CD8-positive, alpha-beta memory T cell (primary cell): ENCODE data around the gene CORO1C. TPM values are rescaled to one million over a fixed set of nuclear protein-coding genes. Genes with fewer than 3 reads are reported as not detected.
"Not testable (repeated sequence)": the region's sequence is repeated elsewhere in the genome, so short reads cannot be mapped to it uniquely, and the experiment has no call there.

Source experiments
- CTCF ChIA-PET: fragments of 350-600 bp; sonication (Branson Sonifier 250); formaldehyde crosslinking; loops from one replicate; lab custom pipeline; 2021; ENCODE audit warnings: antibody characterized with exemption; lab: Charles Lee
- POLR2A ChIA-PET: fragments of 350-600 bp; sonication (Branson Sonifier 250); formaldehyde crosslinking; loops from one replicate; lab custom pipeline; 2021; ENCODE audit warnings: antibody characterized with exemption; lab: Charles Lee
- DNase-seq, 5 donors: peaks; one replicate each; pipeline versions ENCODE4 v3.0.0 to v3.0.0-alpha.2; 2020 to 2022; ENCODE audit warnings: mixed read lengths in 1 of 5
- H3K27ac ChIP-seq: one replicate; pipeline ENCODE4 v1.7.0; 2013; ENCODE audit warnings: low read depth, mild to moderate bottlenecking, low read length, moderate library complexity
- H3K27me3 ChIP-seq: 2 replicates; pipeline ENCODE4 v1.7.0; 2013; ENCODE audit warnings: low read length, mild to moderate bottlenecking; ENCODE audit not compliant: insufficient read depth, poor library complexity, severe bottlenecking
- H3K36me3 ChIP-seq: 2 replicates; pipeline ENCODE4 v1.7.0; 2013; ENCODE audit warnings: mild to moderate bottlenecking, low read length, moderate library complexity; ENCODE audit not compliant: insufficient read depth
- H3K4me1 ChIP-seq: 2 replicates; pipeline ENCODE4 v1.7.0; 2013; ENCODE audit warnings: mild to moderate bottlenecking, low read length, moderate library complexity; ENCODE audit not compliant: insufficient read depth
- H3K4me3 ChIP-seq: 2 replicates; pipeline ENCODE4 v1.7.0; 2013; ENCODE audit warnings: mild to moderate bottlenecking, low read length
- H3K9me3 ChIP-seq: 2 replicates; pipeline ENCODE4 v1.7.0; 2013; ENCODE audit warnings: mild to moderate bottlenecking, low read length
- H3K27ac Mint-ChIP-seq, 8 donors: one replicate each; pipeline ENCODE4 v1.8.0; 2020 to 2021; ENCODE audit warnings: mixed read lengths in 8 of 8, mild to moderate bottlenecking in 6 of 8, inconsistent platforms in 3 of 8, moderate library complexity in 3 of 8
- H3K27me3 Mint-ChIP-seq, 2 donors: one replicate each; pipeline ENCODE4 v1.8.0; 2020 to 2021; ENCODE audit warnings: mixed read lengths in 2 of 2, mild to moderate bottlenecking in 1 of 2, moderate library complexity in 1 of 2
- H3K36me3 Mint-ChIP-seq, 3 donors: one replicate each; pipeline ENCODE4 v1.8.0; 2020 to 2021; ENCODE audit warnings: mixed read lengths in 3 of 3, inconsistent platforms in 1 of 3, mild to moderate bottlenecking in 1 of 3
- H3K4me1 Mint-ChIP-seq, 3 donors: one replicate each; pipeline ENCODE4 v1.8.0; 2020 to 2021; ENCODE audit warnings: mixed read lengths in 3 of 3, inconsistent platforms in 1 of 3, mild to moderate bottlenecking in 1 of 3
- H3K4me3 Mint-ChIP-seq, 7 donors: one replicate each; pipeline ENCODE4 v1.8.0; 2020 to 2021; ENCODE audit warnings: mixed read lengths in 7 of 7, mild to moderate bottlenecking in 6 of 7, moderate library complexity in 4 of 7, inconsistent platforms in 2 of 7
- H3K9me3 Mint-ChIP-seq, 5 donors: one replicate each; pipeline ENCODE4 v1.8.0; 2020 to 2022; ENCODE audit warnings: mixed read lengths in 5 of 5, mild to moderate bottlenecking in 3 of 5, moderate library complexity in 2 of 5, inconsistent platforms in 1 of 5
- polyA plus RNA-seq: library from polyadenylated mRNA; unstranded; fragments of 300-500 nt; fragmentation: Illumina TruSeq; gene quantifications from one replicate; pipeline ENCODE4 v1.2.3, GENCODE V29; 2021
- total RNA-seq, 2 experiments: library from RNA; stranded (reverse); gene quantifications; one replicate each; pipeline ENCODE4 v1.2.3, GENCODE V29; 2021

The CORO1C gene
- total and polyA plus RNA-seq, 3 experiments from 2014 or later: 10.5 to 49.1 (median 45.8) TPM

DNA sequence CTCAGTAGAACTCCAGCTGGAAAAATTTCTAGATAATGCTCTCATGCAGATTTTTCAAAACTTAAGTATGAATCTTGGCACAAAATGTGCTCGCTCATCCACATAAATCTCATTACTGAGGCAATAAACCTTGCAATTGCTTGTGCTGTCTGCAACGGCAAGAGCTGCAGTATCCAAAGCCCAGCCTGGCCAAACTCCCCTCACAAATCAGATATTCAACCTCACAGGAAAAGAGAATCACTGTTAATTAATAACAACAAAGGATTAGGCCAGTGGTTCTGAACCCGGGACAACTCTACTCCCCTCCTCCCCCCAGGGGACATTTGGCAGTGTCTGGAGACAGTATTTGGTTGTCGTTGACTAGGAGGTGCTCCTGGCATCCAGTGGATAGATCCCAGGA, 19.2 kb upstream of the CORO1C start:
- Mint-ChIP-seq H3K4me1 (no peaks in the 10 kb centered on the region), H3K9me3 (no peaks in the 10 kb centered on the region), H3K4me3 (no peak overlapping the region), H3K27me3 (peaks cover 0 to 3% of the 10 kb centered on the region in 2 donors), H3K27ac (no peak overlapping the region), H3K36me3 (no peaks in the 10 kb centered on the region)
- ChIA-PET CTCF (no interaction called here), POLR2A (no interaction called here)
- no peak for DNase-seq
- Histone ChIP-seq H3K27me3 (no peaks in the 10 kb centered on the region), H3K9me3 (no peaks in the 10 kb centered on the region), H3K4me1 (no peaks in the 10 kb centered on the region), H3K36me3 (no peaks in the 10 kb centered on the region), H3K4me3 (no peak overlapping the region), H3K27ac (no peak overlapping the region)

DNA sequence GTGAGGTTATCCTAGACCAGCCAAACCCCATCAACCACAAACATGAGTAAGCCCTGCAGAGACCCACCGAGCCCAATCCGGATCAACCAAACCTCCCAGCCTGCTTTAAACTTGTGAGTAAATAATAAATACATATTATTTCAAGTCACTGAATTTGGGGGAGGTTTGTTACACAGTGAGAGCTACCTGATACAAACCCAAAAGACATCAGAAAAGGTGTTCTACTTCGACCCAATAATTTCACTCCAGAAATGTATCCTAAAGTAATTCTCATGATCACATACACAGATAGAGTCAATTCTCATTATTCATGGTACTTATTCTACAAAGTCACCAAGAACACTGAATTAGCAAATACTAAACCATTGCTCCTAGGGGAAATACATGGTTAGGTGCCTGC, 16.2 kb upstream of the CORO1C start:
- ChIA-PET CTCF (no interaction called here), POLR2A (no interaction called here)
- H3K4me3 ChIP-seq: no peak overlapping the region
- Mint-ChIP-seq H3K27ac (no peak overlapping the region), H3K9me3 (no peaks in the 10 kb centered on the region), H3K27me3 (peaks cover 3 to 5% of the 10 kb centered on the region in 2 donors), H3K4me3 (no peak overlapping the region), H3K4me1 (no peaks in the 10 kb centered on the region), H3K36me3 (peaks cover 0 to 6% (median 1%) of the 10 kb centered on the region in 3 donors)
- no peak overlapping the region for H3K27ac ChIP-seq
- no peak for DNase-seq
- no peaks in the 10 kb centered on the region for H3K36me3 ChIP-seq
- H3K9me3 ChIP-seq: no peaks in the 10 kb centered on the region
- no peaks in the 10 kb centered on the region for H3K27me3 ChIP-seq
- no peaks in the 10 kb centered on the region for H3K4me1 ChIP-seq

DNA sequence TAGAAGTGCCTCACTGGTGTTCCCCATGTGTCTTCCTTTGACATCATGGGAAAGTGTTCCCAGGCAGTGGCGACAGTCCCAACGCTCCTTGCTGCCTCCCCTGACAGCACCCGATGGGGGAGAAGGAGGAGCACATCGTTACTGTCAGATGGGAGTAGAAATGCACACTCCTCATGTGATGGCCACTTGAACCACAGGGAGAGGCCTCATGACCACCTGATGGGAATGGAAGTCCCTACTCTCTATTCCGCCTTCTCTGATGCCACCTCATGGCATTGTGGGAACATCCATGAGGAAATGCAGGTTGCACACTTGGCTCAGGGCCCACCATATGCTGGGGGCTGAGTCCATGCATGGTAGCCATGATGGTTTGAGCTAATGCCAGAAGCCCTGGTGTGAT, 14.3 kb upstream of the CORO1C start:
- H3K27ac ChIP-seq: no peak overlapping the region
- Mint-ChIP-seq H3K27me3 (peaks cover 3 to 8% of the 10 kb centered on the region in 2 donors), H3K4me3 (no peak overlapping the region), H3K27ac (no peak overlapping the region), H3K36me3 (peaks cover 0 to 9% (median 1%) of the 10 kb centered on the region in 3 donors), H3K4me1 (no peaks in the 10 kb centered on the region), H3K9me3 (no peaks in the 10 kb centered on the region)
- ChIA-PET POLR2A (no interaction called here), CTCF (no interaction called here)
- no peaks in the 10 kb centered on the region for H3K9me3 ChIP-seq
- H3K4me3 ChIP-seq: no peak overlapping the region
- DNase-seq: no peak
- no peaks in the 10 kb centered on the region for H3K4me1 ChIP-seq
- no peaks in the 10 kb centered on the region for H3K36me3 ChIP-seq
- H3K27me3 ChIP-seq: no peaks in the 10 kb centered on the region

DNA sequence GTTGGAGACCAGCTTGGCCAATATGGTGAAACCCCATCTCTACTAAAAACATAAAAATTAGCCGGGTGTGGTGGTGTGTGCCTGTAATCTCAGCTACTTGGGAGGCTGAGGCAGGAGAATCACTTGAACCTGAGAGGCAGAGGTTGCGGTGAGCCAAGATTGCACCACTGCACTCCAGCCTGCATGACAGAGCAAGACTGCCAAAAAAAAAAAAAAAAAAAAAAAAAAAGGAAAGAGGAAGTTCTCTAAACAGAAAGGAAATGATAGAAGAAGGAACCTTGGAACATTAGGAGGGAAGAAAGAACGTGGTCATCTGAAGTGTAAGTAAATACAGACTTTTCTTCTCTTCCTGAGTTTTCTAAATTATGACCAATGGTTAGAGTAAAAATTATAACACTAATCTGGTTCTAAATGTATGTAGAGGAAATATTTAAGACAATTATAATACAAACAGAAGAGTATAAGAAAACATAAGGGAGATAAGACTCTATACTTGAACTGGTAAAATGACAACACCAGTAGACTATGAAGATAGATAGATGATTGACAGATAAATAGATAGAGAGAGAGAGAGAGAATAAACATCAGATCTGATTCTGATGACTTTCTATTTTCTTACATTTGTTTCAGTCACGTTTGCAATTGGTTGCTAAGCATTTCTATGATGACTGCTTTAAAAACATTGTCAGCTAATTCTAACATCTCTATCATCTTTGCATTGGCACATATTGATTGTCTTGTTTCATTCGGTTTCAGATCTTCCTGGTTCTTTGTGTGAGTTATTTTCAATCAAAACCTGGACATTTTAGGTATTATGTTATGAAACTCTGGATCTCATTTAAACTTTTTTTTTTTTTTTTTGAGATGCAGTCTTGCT, 12.9 kb upstream of the CORO1C start:
- Mint-ChIP-seq H3K36me3 (peaks cover 0 to 9% (median 1%) of the 10 kb centered on the region in 3 donors), H3K4me3 (no peak overlapping the region), H3K4me1 (no peaks in the 10 kb centered on the region), H3K27me3 (peaks cover 3 to 8% of the 10 kb centered on the region in 2 donors), H3K9me3 (no peaks in the 10 kb centered on the region), H3K27ac (no peak overlapping the region)
- no peaks in the 10 kb centered on the region for H3K36me3 ChIP-seq
- POLR2A ChIA-PET: no interaction called here
- no peak overlapping the region for H3K4me3 ChIP-seq
- H3K9me3 ChIP-seq: no peaks in the 10 kb centered on the region
- no peak overlapping the region for H3K27ac ChIP-seq
- H3K27me3 ChIP-seq: no peaks in the 10 kb centered on the region
- DNase-seq: no peak
- CTCF ChIA-PET: interaction anchor here (1.9 kb wide), 1 partner anchor 12 kb away, joined by 4 read pairs; no protein-coding TSS in a partner anchor
- no peaks in the 10 kb centered on the region for H3K4me1 ChIP-seq

DNA sequence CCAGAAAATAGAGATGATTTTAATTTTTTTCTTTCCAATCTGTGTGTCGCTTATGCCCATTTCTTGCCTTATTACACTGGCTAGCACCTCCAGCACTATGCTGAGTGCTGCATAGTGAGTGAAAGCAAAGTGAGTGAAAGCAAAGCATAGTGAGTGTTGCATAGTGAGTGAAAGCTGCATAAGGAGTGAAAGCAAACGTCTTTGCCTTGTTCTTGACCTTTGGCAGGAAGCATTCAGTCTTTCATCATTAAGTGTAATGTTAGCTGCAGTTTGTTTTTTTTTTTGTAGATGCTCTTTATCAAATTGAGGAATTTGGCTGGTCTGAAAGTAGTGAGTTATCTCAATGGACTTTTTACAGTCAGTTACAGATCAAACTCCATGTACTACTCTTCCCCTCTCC, 6.9 kb upstream of the CORO1C start:
- Mint-ChIP-seq H3K27me3 (peaks cover 0 to 7% of the 10 kb centered on the region in 2 donors), H3K27ac (no peak overlapping the region), H3K4me1 (peaks cover 0 to 6% (median 2%) of the 10 kb centered on the region in 3 donors), H3K4me3 (no peak overlapping the region), H3K9me3 (no peaks in the 10 kb centered on the region), H3K36me3 (peaks cover 0 to 9% (median under 1%) of the 10 kb centered on the region in 3 donors)
- POLR2A ChIA-PET: interaction anchor here (0.7 kb wide), 1 partner anchor 61 kb away, joined by 6 read pairs; no protein-coding TSS in a partner anchor
- no peaks in the 10 kb centered on the region for H3K36me3 ChIP-seq
- H3K9me3 ChIP-seq: no peaks in the 10 kb centered on the region
- no peaks in the 10 kb centered on the region for H3K4me1 ChIP-seq
- no peaks in the 10 kb centered on the region for H3K27me3 ChIP-seq
- no peak overlapping the region for H3K4me3 ChIP-seq
- no peak for DNase-seq
- no peak overlapping the region for H3K27ac ChIP-seq
- CTCF ChIA-PET: no interaction called here

DNA sequence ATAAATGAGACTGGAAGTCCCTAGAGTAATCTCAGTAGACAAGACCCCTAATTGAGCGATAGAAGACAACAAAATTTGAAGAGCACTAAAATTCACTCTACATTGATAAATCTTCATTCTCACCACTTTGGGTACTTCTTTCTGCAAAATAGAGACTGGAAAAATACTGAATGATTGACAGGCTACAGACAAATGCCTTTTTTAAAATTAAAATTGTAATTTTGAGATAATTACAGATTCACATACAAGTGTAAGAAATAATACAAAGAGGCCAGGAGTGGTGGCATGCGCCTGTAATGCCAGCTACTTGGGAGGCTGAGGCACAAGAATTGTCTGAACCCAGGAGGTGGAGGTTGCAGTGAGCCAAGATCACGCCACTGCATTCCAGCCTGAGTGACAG, 4.5 kb upstream of the CORO1C start:
- H3K4me1 Mint-ChIP-seq: peaks cover 10 to 16% (median 11%) of the 10 kb centered on the region in 3 donors
- H3K4me3 ChIP-seq: no peak overlapping the region
- H3K36me3 ChIP-seq: no peaks in the 10 kb centered on the region
- no peaks in the 10 kb centered on the region for H3K9me3 Mint-ChIP-seq
- peaks cover 0 to 2% of the 10 kb centered on the region in 2 donors for H3K27me3 Mint-ChIP-seq
- H3K4me3 Mint-ChIP-seq: no peak overlapping the region
- no peak overlapping the region for H3K27ac ChIP-seq
- no peak for DNase-seq
- POLR2A ChIA-PET: no interaction called here
- peaks cover 0 to 4% (median 0%) of the 10 kb centered on the region in 3 donors for H3K36me3 Mint-ChIP-seq
- H3K27me3 ChIP-seq: no peaks in the 10 kb centered on the region
- no peaks in the 10 kb centered on the region for H3K9me3 ChIP-seq
- H3K27ac Mint-ChIP-seq: peak overlapping the region in 1 of 8 donors; percentile 64
- H3K4me1 ChIP-seq: peaks cover 6% of the 10 kb centered on the region
- CTCF ChIA-PET: no interaction called here

DNA sequence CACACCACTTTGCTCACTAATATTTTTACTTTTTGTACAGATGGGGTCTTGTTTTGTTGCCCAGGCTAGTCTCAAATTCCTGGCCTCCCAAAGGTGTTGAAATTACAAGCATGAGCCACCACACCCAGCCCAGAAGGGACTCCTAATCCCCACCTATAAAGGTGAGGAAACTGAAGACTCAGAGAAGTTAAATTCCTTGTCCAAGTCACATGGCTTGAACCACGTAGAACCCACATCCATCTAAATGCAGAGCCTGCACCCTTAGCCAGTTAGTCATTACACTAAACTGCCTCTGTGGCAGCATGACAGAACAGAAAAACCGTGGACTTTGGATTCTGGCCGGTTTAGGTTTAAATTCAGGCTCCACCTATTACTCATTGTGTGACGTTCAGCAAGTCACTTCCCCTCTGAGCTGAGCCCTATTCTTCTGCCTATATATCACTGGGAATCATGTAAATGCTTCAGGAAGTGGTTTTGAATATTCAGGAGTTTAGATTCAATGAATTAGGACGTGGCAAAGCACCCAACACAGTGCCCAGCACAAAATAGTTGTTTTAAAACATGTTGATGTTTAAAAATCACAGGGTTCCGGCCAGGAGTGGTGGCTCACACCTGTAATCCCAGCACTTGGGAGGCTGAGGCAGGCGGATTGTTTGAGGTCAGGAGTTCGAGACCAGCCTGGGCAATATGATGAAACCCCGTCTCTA, 3.0 kb upstream of the CORO1C start:
- POLR2A ChIA-PET: no interaction called here
- H3K27me3 Mint-ChIP-seq: peaks cover 0 to 2% of the 10 kb centered on the region in 2 donors
- Histone ChIP-seq H3K4me1 (peaks cover 11% of the 10 kb centered on the region), H3K27me3 (no peaks in the 10 kb centered on the region), H3K9me3 (no peaks in the 10 kb centered on the region), H3K36me3 (no peaks in the 10 kb centered on the region), H3K4me3 (no peak overlapping the region), H3K27ac (no peak overlapping the region)
- H3K27ac Mint-ChIP-seq: peak overlapping the region; percentile 8 to 91 (median 53)
- DNase-seq: no peak
- peaks cover 0 to 6% (median 0%) of the 10 kb centered on the region in 3 donors for H3K36me3 Mint-ChIP-seq
- peak overlapping the region in 2 of 7 donors; percentile 26 to 29 for H3K4me3 Mint-ChIP-seq
- peaks cover 16 to 29% (median 23%) of the 10 kb centered on the region in 3 donors for H3K4me1 Mint-ChIP-seq
- CTCF ChIA-PET: no interaction called here
- H3K9me3 Mint-ChIP-seq: no peaks in the 10 kb centered on the region

DNA sequence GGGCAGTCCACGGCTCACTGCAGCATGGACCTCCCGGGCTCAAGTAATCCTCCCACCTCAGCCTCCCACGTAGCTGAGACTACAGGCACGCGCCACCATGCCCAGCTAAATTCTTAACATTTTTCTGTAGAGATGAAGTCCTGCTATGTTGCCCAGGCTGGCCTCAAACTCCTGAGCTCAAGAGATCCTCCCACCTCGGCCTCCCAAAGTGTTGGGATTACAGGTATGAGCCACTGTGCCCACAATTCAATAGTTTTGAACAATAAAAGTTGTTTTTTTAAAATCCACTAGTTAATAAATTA, 1.9 kb upstream of the CORO1C start:
- H3K36me3 ChIP-seq, H3K9me3 ChIP-seq, POLR2A ChIA-PET, H3K27me3 Mint-ChIP-seq, H3K4me3 ChIP-seq, DNase-seq, CTCF ChIA-PET, H3K9me3 Mint-ChIP-seq, H3K36me3 Mint-ChIP-seq, H3K4me3 Mint-ChIP-seq, H3K27me3 ChIP-seq, H3K27ac ChIP-seq: not testable (repeated sequence)
- Mint-ChIP-seq H3K27ac (peak overlapping the region in 2 of 8 donors; percentile 69 to 91), H3K4me1 (peaks cover 21 to 30% (median 30%) of the 10 kb centered on the region in 3 donors)
- peaks cover 11% of the 10 kb centered on the region for H3K4me1 ChIP-seq
